A549 (cell line): Measurements from ENCODE around the gene CHP2. TPM values are rescaled to one million over a fixed set of nuclear protein-coding genes. Genes with fewer than 3 reads are reported as not detected.
A peak's percentile ranks its signal among the peaks of the same experiment; 100 is the strongest.

ENCODE experiments used
- ATAC-seq, 2 experiments: fragments of 200-7000 bp in 1 of 2; fragments of >200 bp in 1 of 2; cut with Nextera tagmentation in 1 of 2; cut with Tn5 transposase in 1 of 2; 3 replicates each; pipeline versions ENCODE4 v1.8.0 to v1.9.1; 2018 to 2020; ENCODE audit warnings: mild to moderate bottlenecking in 1 of 2, moderate library complexity in 1 of 2
- CTCF ChIA-PET: fragments of 300-600 bp; sonication (Branson Sonifier 250); formaldehyde crosslinking; extraction: SDS; loops from one replicate; lab custom pipeline; 2021; ENCODE audit warnings: antibody characterized with exemption, inconsistent platforms; lab: Yijun Ruan, JAX
- POLR2A ChIA-PET: fragments of 350-600 bp; formaldehyde crosslinking; extraction: SDS; loops from one replicate; lab custom pipeline; 2021; ENCODE audit warnings: antibody characterized with exemption, inconsistent platforms; lab: Yijun Ruan, JAX
- DNase-seq, 2 experiments: peaks; one replicate each; pipeline versions ENCODE4 v3.0.0 to v3.0.0-alpha.2; 2011 to 2016; ENCODE audit warnings: low read depth in 1 of 2, low spot score in 1 of 2
- FAIRE-seq: peaks from 2 replicates; lab custom pipeline; 2011; peaks lifted over from hg19 to GRCh38; lab: Jason Lieb, UNC
- H3K27ac ChIP-seq, 2 experiments: fragments of >200 bp; sonication (Bioruptor Twin); formaldehyde crosslinking; 3 replicates each; pipeline ENCODE4 v1.5.1; 2016 to 2017
- H3K4me1 ChIP-seq: fragments of >200 bp; sonication (Bioruptor Twin); formaldehyde crosslinking; 3 replicates; pipeline ENCODE4 v1.6.1; 2016
- H3K4me2 ChIP-seq: fragments of >200 bp; sonication (Bioruptor Twin); formaldehyde crosslinking; 3 replicates; pipeline ENCODE4 v1.6.1; 2016
- H3K4me3 ChIP-seq: fragments of >200 bp; sonication (Bioruptor Twin); formaldehyde crosslinking; 3 replicates; pipeline ENCODE4 v1.5.1; 2016
- H3K9me3 ChIP-seq: fragments of >200 bp; sonication (Bioruptor Twin); formaldehyde crosslinking; 3 replicates; pipeline ENCODE4 v1.6.1; 2016
- CBX2 ChIP-seq: fragments of 200-600 bp; sonication (generic); IDR thresholded peaks from 2 replicates; pipeline ENCODE4 v1.6.1; 2016; ENCODE audit warnings: low read depth, mild to moderate bottlenecking, borderline replicate concordance
- CHD2 ChIP-seq: fragments of 150-350 bp; IDR thresholded peaks from 2 replicates; pipeline ENCODE4 v1.6.1; 2014; ENCODE audit warnings: low read length; ENCODE audit not compliant: partially characterized antibody
- CHD4 ChIP-seq: fragments of 200-600 bp; sonication (generic); IDR thresholded peaks from 2 replicates; pipeline ENCODE4 v1.6.1; 2016; ENCODE audit warnings: antibody characterized with exemption, mild to moderate bottlenecking, borderline replicate concordance
- EHF ChIP-seq: fragments of 250-450 bp; sonication (Bioruptor Pico); IDR thresholded peaks from 2 replicates; pipeline ENCODE4 v1.5.0; 2020; ENCODE audit warnings: mild to moderate bottlenecking
- ESRRA ChIP-seq: fragments of 150-350 bp; IDR thresholded peaks from 2 replicates; pipeline ENCODE4 v1.6.1; 2014; ENCODE audit warnings: mild to moderate bottlenecking, low read length, borderline replicate concordance
- FOSB ChIP-seq: fragments of 250-450 bp; sonication (Bioruptor Pico); IDR thresholded peaks from 2 replicates; pipeline ENCODE4 v1.5.0; 2020; ENCODE audit warnings: mild to moderate bottlenecking, moderate library complexity
- FOSL2 ChIP-seq, 2 experiments: fragments of 450-650 bp in 1 of 2; fragments of >200 bp in 1 of 2; sonication (Bioruptor Twin) in 1 of 2; formaldehyde crosslinking; IDR thresholded peaks; 2 replicates each; pipeline versions ENCODE4 v1.5.0 to v1.6.1; 2016 to 2020; ENCODE audit warnings: mild to moderate bottlenecking in 1 of 2, moderate library complexity in 1 of 2
- FOXS1 ChIP-seq: fragments of 250-450 bp; sonication (Bioruptor Pico); IDR thresholded peaks from 2 replicates; pipeline ENCODE4 v1.5.0; 2020; ENCODE audit warnings: mild to moderate bottlenecking, moderate library complexity
- GATA3 ChIP-seq: IDR thresholded peaks from 2 replicates; pipeline ENCODE4 v1.6.1; 2012; ENCODE audit warnings: borderline replicate concordance
- HDAC2 ChIP-seq: fragments of 200-600 bp; sonication (generic); IDR thresholded peaks from 2 replicates; pipeline ENCODE4 v1.6.1; 2016
- HOXB13 ChIP-seq: fragments of 250-450 bp; sonication (Bioruptor Pico); IDR thresholded peaks from 2 replicates; pipeline ENCODE4 v1.5.0; 2020; ENCODE audit warnings: low read depth, mild to moderate bottlenecking, moderate library complexity
- JUN ChIP-seq, 2 experiments: fragments of >200 bp; sonication (Bioruptor Twin); formaldehyde crosslinking; IDR thresholded peaks; 2 replicates in 1 of 2; 3 replicates in 1 of 2; pipeline ENCODE4 v1.6.1; 2016 to 2017
- KDM1A ChIP-seq: fragments of 200-600 bp; sonication (generic); IDR thresholded peaks from 2 replicates; pipeline ENCODE4 v1.6.1; 2016; ENCODE audit warnings: low read depth, mild to moderate bottlenecking
- KDM5A ChIP-seq: fragments of 200-600 bp; sonication (generic); IDR thresholded peaks from 2 replicates; pipeline ENCODE4 v1.6.1; 2016; ENCODE audit warnings: antibody characterized with exemption, mild to moderate bottlenecking
- MAZ ChIP-seq: fragments of 150-350 bp; IDR thresholded peaks from 2 replicates; pipeline ENCODE4 v1.6.1; 2014; ENCODE audit warnings: antibody characterized with exemption, low read depth, low read length, borderline replicate concordance
- NFE2L2 ChIP-seq: fragments of 150-350 bp; conservative IDR thresholded peaks from 2 replicates; pipeline ENCODE4 v1.6.1; 2014; ENCODE audit warnings: low read length
- NPAS2 ChIP-seq: fragments of 250-450 bp; sonication (Bioruptor Pico); IDR thresholded peaks from 2 replicates; pipeline ENCODE4 v1.8.0; 2022; ENCODE audit warnings: mild to moderate bottlenecking, moderate library complexity, borderline replicate concordance
- NR3C1 ChIP-seq: fragments of >200 bp; sonication (Bioruptor Twin); formaldehyde crosslinking; IDR thresholded peaks from 3 replicates; pipeline ENCODE4 v1.6.1; 2017
- POLR2AphosphoS2 ChIP-seq: conservative IDR thresholded peaks from 2 replicates; pipeline ENCODE4 v1.6.1; 2012; ENCODE audit warnings: low read length, improper control_type of control experiment, inconsistent platforms
- RARB ChIP-seq: fragments of 250-450 bp; sonication (Bioruptor Pico); IDR thresholded peaks from 2 replicates; pipeline ENCODE4 v1.8.0; 2021; ENCODE audit warnings: mild to moderate bottlenecking, moderate library complexity
- RFX5 ChIP-seq: fragments of 450-650 bp; IDR thresholded peaks from 2 replicates; pipeline ENCODE4 v1.7.1; 2014; ENCODE audit warnings: antibody characterized with exemption, mild to moderate bottlenecking, moderate library complexity
- SREBF2 ChIP-seq: fragments of 450-650 bp; IDR thresholded peaks from 2 replicates; pipeline ENCODE4 v1.6.1; 2014; ENCODE audit warnings: mild to moderate bottlenecking, moderate library complexity
- TFCP2L1 ChIP-seq: fragments of 250-450 bp; sonication (Bioruptor Pico); IDR thresholded peaks from 2 replicates; pipeline ENCODE4 v1.5.0; 2021; ENCODE audit warnings: mild to moderate bottlenecking
- TP53 ChIP-seq: fragments of 250-450 bp; sonication (Bioruptor Pico); IDR thresholded peaks from 2 replicates; pipeline ENCODE4 v1.5.0; 2021; ENCODE audit warnings: mild to moderate bottlenecking, moderate library complexity
- WGBS: methylation state at CpG from one replicate; pipeline ENCODE4 v1.1.6; 2017; ENCODE audit errors: missing lambda C conversion rate; 5-methylcytosine and 5-hydroxymethylcytosine counted together
- polyA plus RNA-seq, 4 experiments: library from polyadenylated mRNA; depleted of rRNA in 3 of 4; stranded (reverse); fragments of >200 nt; fragmentation: RNase III in 1 of 4; extraction: RNeasy Plus Mini Kit Qiagen cat#74134 plus additional on column Dnase treatment in 1 of 4; gene quantifications; 2 replicates in 3 of 4; 3 replicates in 1 of 4; pipeline ENCODE4 v1.2.3, GENCODE V29; 2011 to 2017
- TF ChIP-seq, protein P1 (sequence below): fragments of 250-450 bp; sonication (Bioruptor Pico); IDR thresholded peaks from 2 replicates; pipeline ENCODE4 v1.5.0; 2020; ENCODE audit warnings: low read depth, mild to moderate bottlenecking, moderate library complexity
- TF ChIP-seq, protein P2 (sequence below): fragments of >200 bp; sonication (Bioruptor Twin); formaldehyde crosslinking; IDR thresholded peaks from 2 replicates; pipeline ENCODE4 v1.6.1; 2016
- TF ChIP-seq, protein P3 (sequence below): fragments of 250-450 bp; sonication (Bioruptor Pico); IDR thresholded peaks from 2 replicates; pipeline ENCODE4 v1.5.0; 2021; ENCODE audit warnings: mild to moderate bottlenecking, moderate library complexity, borderline replicate concordance
- TF ChIP-seq, protein P4 (sequence below): IDR thresholded peaks from 2 replicates; pipeline ENCODE4 v1.6.1; 2012
- TF ChIP-seq, protein P5 (sequence below): fragments of 200-600 bp; sonication (generic); IDR thresholded peaks from 2 replicates; pipeline ENCODE4 v1.6.1; 2016; ENCODE audit warnings: antibody characterized with exemption, mild to moderate bottlenecking, moderate library complexity

The CHP2 gene
- polyA plus RNA-seq, 2 of the 4 experiments (the other 2 are of a cell fraction), result not detected

DNA sequence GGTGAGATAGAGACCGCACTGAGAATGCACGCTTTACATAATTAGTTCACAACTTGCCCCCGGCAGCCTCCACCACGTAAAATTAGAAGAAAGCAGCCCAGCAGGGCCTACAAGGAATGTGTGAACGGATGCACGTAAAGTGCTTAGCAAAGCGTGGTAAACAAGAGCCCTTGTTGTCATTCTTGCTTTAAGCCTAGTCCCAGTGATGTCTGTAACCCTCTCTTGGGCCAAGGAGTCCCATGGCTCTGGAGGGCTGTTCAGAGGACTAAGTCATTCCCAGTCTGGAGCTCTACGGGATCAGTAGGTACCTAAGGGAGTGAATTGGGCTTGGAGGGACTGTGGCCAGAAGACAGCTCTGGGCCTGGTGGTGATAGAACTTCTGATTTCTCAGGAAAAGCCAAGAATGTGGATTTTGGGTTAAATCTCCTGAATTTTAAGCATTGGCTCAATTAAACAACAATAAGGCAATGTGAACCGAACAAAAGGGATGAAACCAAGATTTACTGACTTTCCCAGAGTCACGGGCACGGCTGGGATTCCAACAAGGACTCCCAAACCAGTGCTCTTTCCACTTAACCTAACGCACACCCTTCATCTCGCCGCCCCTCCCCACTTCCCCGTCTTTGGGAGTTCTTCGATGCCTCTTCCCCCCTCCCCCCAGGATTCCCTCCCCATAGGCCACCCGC, 775 bp upstream of the CHP2 start:
- Histone ChIP-seq H3K9me3 (no peaks in the 10 kb centered on the region), H3K4me3 (peak overlapping the region; percentile 33), H3K4me2 (peak overlapping the region; percentile 75), H3K4me1 (peaks cover 3% of the 10 kb centered on the region; the same call in 1 of the 3 replicates), H3K27ac (no peak overlapping the region; a peak in 1 of 6 replicates)
- CTCF ChIA-PET, result no interaction called here
- POLR2A ChIA-PET, result no interaction called here
- DNase-seq (no peak), ATAC-seq (no peak), FAIRE-seq (no peak)
- TF ChIP-seq MAZ, result no peak
- no peak for TF ChIP-seq NPAS2 (CRISPR knock-in tag)
- no peak for TF ChIP-seq SREBF2
- TF ChIP-seq FOSB (CRISPR knock-in tag), result no peak
- TF ChIP-seq, protein P1, sequence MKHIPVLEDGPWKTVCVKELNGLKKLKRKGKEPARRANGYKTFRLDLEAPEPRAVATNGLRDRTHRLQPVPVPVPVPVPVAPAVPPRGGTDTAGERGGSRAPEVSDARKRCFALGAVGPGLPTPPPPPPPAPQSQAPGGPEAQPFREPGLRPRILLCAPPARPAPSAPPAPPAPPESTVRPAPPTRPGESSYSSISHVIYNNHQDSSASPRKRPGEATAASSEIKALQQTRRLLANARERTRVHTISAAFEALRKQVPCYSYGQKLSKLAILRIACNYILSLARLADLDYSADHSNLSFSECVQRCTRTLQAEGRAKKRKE (CRISPR knock-in tag), result no peak
- TF ChIP-seq GATA3, result no peak
- TF ChIP-seq JUN (IDR thresholded peaks at IDR 0.05), result no peak
- TF ChIP-seq ESRRA, result no peak
- TF ChIP-seq, protein P2, sequence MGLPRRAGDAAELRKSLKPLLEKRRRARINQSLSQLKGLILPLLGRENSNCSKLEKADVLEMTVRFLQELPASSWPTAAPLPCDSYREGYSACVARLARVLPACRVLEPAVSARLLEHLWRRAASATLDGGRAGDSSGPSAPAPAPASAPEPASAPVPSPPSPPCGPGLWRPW, result no peak
- no peak for TF ChIP-seq POLR2AphosphoS2
- no peak for TF ChIP-seq RFX5
- TF ChIP-seq NR3C1, result no peak
- TF ChIP-seq TP53, result no peak
- no peak for TF ChIP-seq EHF (CRISPR knock-in tag)
- 74% methylated on average over 16 of the region's 17 CpGs for WGBS

DNA sequence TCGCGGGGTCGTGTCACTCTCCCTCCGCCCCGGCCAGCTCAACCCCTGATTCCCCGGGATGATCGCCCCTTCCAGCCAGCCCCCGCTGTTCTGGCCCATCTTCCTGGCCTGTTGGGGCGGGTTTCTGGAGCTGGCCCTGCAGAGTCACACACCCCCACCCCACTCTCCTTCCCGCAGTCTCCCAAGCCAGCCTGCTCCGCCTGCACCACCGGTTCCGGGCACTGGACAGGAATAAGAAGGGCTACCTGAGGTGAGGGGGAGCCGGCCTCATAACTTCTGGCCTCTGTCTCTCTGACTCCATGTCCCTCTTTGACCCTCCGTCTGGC, 621 bp downstream of the CHP2 start:
- Histone ChIP-seq H3K27ac (no peak overlapping the region), H3K9me3 (no peaks in the 10 kb centered on the region), H3K4me3 (no peak overlapping the region), H3K4me1 (peaks cover 3% of the 10 kb centered on the region; the same call in 1 of the 3 replicates), H3K4me2 (no peak overlapping the region; the same call in 2 of the 3 replicates)
- TF ChIP-seq, protein P1 (CRISPR knock-in tag), result no peak
- TF ChIP-seq, protein P3, sequence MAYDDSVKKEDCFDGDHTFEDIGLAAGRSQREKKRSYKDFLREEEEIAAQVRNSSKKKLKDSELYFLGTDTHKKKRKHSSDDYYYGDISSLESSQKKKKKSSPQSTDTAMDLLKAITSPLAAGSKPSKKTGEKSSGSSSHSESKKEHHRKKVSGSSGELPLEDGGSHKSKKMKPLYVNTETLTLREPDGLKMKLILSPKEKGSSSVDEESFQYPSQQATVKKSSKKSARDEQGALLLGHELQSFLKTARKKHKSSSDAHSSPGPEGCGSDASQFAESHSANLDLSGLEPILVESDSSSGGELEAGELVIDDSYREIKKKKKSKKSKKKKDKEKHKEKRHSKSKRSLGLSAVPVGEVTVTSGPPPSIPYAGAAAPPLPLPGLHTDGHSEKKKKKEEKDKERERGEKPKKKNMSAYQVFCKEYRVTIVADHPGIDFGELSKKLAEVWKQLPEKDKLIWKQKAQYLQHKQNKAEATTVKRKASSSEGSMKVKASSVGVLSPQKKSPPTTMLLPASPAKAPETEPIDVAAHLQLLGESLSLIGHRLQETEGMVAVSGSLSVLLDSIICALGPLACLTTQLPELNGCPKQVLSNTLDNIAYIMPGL (CRISPR knock-in tag), result no peak
- TF ChIP-seq, protein P4, sequence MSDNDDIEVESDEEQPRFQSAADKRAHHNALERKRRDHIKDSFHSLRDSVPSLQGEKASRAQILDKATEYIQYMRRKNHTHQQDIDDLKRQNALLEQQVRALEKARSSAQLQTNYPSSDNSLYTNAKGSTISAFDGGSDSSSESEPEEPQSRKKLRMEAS, result no peak
- TF ChIP-seq, protein P2, result no peak
- TF ChIP-seq CHD2, result no peak
- TF ChIP-seq NFE2L2, result no peak
- no peak for TF ChIP-seq HDAC2
- no peak for TF ChIP-seq CHD4
- no peak for TF ChIP-seq FOXS1
- TF ChIP-seq KDM5A, result no peak
- TF ChIP-seq FOSL2 (IDR thresholded peaks at IDR 0.05), result no peak
- no peak for TF ChIP-seq FOSL2 (CRISPR knock-in tag; IDR thresholded peaks at IDR 0.05)
- no peak for TF ChIP-seq TFCP2L1 (CRISPR knock-in tag)
- TF ChIP-seq CBX2, result no peak
- TF ChIP-seq RARB (CRISPR knock-in tag), result no peak
- no peak for TF ChIP-seq KDM1A
- TF ChIP-seq, protein P5, sequence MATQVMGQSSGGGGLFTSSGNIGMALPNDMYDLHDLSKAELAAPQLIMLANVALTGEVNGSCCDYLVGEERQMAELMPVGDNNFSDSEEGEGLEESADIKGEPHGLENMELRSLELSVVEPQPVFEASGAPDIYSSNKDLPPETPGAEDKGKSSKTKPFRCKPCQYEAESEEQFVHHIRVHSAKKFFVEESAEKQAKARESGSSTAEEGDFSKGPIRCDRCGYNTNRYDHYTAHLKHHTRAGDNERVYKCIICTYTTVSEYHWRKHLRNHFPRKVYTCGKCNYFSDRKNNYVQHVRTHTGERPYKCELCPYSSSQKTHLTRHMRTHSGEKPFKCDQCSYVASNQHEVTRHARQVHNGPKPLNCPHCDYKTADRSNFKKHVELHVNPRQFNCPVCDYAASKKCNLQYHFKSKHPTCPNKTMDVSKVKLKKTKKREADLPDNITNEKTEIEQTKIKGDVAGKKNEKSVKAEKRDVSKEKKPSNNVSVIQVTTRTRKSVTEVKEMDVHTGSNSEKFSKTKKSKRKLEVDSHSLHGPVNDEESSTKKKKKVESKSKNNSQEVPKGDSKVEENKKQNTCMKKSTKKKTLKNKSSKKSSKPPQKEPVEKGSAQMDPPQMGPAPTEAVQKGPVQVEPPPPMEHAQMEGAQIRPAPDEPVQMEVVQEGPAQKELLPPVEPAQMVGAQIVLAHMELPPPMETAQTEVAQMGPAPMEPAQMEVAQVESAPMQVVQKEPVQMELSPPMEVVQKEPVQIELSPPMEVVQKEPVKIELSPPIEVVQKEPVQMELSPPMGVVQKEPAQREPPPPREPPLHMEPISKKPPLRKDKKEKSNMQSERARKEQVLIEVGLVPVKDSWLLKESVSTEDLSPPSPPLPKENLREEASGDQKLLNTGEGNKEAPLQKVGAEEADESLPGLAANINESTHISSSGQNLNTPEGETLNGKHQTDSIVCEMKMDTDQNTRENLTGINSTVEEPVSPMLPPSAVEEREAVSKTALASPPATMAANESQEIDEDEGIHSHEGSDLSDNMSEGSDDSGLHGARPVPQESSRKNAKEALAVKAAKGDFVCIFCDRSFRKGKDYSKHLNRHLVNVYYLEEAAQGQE, result no peak
- TF ChIP-seq HOXB13 (CRISPR knock-in tag), result no peak
- DNase-seq (no peak), ATAC-seq (no peak; a peak in 1 of 6 replicates), FAIRE-seq (no peak)
- 59% methylated on average over 13 of the region's 15 CpGs for WGBS
- POLR2A ChIA-PET, result no interaction called here
- CTCF ChIA-PET, result no interaction called here
